ENCODE data around the gene ZNF83.
"Not testable (repeated sequence)": the region's sequence is repeated elsewhere in the genome, so short reads cannot be mapped to it uniquely, and the experiment has no call there.

The ZNF83 gene

GRCh38 chr19:52637718-52638585 is at the start of gene ZNF83:
Gene ZNF83 (minus strand): TSS chr19:52638355.
- peak; percentile 67 for DNase-seq (ENCODE audit: low spot score)

- no peak for DNase-seq (ENCODE audit: low spot score)
These were observed 49.5 kb upstream of the ZNF83 start for GRCh38 chr19:52687684-52688083.

- DNase-seq (ENCODE audit: low spot score): no peak
These were observed 47.7 kb upstream of the ZNF83 start for GRCh38 chr19:52685811-52686210.

GRCh38 chr19:52681216-52681615 is 43.1 kb upstream of the ZNF83 start:
- DNase-seq (ENCODE audit: low spot score): not testable (repeated sequence)

DNA sequence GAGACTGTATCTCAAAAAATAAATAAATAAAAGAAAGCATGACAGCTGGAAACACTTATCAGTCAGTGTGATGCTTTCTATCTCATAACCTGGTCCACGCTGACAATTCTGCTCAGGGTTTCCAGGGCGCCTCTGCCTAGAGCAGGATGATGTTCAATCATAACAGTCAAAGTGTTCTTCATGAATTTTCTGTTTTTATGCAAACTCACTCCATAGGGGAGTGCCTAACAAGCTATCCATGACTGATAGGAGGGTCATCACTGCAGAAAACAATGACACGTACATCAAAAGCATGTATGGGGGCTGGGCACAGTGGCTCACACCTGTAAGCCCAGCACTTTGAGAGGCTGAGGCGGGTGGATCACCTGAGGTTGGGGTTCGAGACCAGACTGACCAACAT is 41.4 kb upstream of the ZNF83 start:
- DNase-seq (ENCODE audit: low spot score): no peak

DNA sequence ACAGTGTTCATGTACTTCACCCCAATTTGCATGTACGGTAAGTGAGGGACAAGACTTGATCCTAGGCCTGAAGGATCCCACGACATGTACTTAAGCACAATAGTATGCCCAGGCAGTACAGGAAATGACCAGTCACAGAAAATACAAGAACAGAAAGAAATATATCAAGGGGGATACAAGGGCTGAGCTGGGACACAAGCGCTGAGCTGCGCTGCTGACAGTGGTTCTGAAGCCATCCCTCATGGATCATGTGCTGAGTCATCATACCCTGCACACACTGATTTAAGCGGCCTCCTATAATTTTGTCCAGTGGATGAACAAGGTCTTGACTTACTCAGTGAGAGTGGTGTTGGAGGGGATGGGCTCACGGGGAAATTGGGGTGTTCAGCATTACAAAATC is 37.1 kb upstream of the ZNF83 start:
- not testable (repeated sequence) for DNase-seq (ENCODE audit: low spot score)

GRCh38 chr19:52673014-52673413 is 34.9 kb upstream of the ZNF83 start:
- DNase-seq (ENCODE audit: low spot score): no peak

- no peak for DNase-seq (ENCODE audit: low spot score)
These were observed 31.9 kb upstream of the ZNF83 start for GRCh38 chr19:52670046-52670445.

DNA sequence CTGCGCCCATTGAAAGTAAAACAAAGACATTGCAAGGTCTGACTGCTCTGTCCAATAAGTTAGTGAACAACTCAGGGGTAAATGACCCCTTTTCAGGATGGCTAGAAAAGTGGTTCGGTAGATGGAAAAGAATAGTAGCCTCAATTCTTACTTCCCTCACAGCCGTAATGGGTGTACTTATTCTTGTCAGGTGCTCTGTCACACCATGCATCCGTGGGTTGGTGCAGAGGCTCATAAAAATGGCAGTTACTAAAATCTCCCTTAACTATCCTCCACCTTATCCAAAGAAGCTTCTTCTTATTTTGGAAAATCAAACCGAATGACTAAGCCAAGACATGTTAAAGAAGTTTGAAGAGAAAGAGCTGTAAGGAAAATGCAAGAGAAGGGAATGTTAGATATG is 31.4 kb upstream of the ZNF83 start:
- DNase-seq (ENCODE audit: low spot score): no peak

GRCh38 chr19:52667972-52668371 is 29.8 kb upstream of the ZNF83 start:
- no peak for DNase-seq (ENCODE audit: low spot score)

DNA sequence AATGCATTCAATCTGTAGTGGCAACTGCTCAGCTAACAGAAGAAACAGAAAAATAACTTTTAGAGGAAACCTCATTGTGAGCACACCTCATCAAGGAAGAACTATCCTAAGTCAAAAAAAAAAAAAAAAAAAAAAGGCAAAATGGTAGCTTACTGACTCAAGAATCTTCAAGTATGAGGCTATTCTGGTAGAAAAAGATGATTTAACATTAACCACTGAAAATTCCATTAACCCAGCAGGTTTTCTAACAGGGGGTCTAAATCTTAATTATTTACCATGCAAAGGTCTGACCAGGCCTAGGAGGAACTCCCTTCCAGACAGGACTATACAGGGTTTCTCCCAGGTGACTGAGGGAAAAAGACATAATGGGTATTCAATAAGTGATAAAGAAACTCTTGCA is 28.4 kb upstream of the ZNF83 start:
- no peak for DNase-seq (ENCODE audit: low spot score)

- DNase-seq (ENCODE audit: low spot score): no peak
These were observed 27.4 kb upstream of the ZNF83 start for GRCh38 chr19:52665529-52665928.

GRCh38 chr19:52665027-52665426 is 26.9 kb upstream of the ZNF83 start:
- DNase-seq (ENCODE audit: low spot score): no peak

DNA sequence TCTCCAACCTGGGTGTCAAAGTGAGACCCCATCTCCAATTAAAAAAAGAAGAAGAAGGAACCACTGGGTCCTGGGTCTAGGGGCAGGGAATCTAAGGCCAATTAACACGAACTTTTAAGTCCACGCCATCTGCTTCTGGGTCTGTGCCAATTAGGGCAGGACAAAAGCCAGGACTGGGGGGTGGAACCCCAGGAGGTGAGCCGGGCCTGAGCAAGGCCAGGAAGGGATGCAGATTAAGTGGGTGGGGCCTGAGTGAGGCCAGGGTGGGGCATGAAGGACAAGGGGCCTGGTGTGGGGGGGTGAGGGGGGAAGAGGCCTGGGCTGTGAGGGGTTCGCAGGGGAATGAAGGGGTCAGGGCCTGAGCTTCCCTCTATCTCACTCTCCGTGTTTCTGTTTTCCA is 26.3 kb upstream of the ZNF83 start:
- DNase-seq (ENCODE audit: low spot score): no peak

DNA sequence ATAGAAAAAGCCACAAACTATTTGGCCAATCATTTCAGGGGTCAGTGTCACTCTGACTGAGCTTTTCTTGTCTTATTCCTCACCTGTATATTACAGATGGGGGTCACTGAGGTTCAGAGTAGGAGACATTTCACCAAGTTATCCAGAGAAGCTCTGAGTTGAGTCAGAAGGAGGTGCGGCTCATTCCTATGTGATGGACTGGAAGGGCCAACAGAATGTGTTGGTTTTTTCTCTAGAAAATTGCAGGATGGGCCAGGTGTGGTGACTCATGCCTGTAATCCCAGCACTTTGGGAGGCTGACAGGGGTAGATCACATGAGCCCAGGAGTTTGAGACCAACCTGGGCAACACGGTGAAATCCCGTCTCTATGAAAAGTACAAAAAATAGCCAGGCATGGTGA is 24.5 kb upstream of the ZNF83 start:
- DNase-seq (ENCODE audit: low spot score): no peak

DNA sequence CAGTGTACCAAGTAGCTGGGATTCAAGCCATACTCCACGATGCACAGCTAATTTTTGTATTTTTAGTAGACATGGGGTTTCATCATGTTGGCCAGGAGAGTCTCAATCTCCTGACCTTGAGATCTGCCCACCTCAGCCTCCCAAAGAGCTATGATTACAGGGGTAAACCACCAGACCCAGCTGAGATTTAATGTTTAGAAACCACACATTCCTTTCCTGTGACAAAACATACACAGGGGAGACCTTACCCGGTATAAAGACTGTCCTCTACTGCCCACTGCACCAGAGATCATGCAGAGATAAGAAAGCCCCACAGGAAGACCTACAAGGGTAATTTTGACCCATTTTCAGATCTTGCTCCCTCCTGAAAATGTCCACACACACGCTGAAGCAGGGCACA is 22.8 kb upstream of the ZNF83 start:
- DNase-seq (ENCODE audit: low spot score): no peak

- DNase-seq (ENCODE audit: low spot score): no peak
These were observed 20.9 kb upstream of the ZNF83 start for GRCh38 chr19:52659013-52659412.

GRCh38 chr19:52658595-52658994 is 20.4 kb upstream of the ZNF83 start:
- DNase-seq (ENCODE audit: low spot score): no peak

- DNase-seq (ENCODE audit: low spot score): no peak
These were observed 15.0 kb upstream of the ZNF83 start for GRCh38 chr19:52653161-52653560.

GRCh38 chr19:52651956-52652355 is 13.8 kb upstream of the ZNF83 start:
- no peak for DNase-seq (ENCODE audit: low spot score)

DNA sequence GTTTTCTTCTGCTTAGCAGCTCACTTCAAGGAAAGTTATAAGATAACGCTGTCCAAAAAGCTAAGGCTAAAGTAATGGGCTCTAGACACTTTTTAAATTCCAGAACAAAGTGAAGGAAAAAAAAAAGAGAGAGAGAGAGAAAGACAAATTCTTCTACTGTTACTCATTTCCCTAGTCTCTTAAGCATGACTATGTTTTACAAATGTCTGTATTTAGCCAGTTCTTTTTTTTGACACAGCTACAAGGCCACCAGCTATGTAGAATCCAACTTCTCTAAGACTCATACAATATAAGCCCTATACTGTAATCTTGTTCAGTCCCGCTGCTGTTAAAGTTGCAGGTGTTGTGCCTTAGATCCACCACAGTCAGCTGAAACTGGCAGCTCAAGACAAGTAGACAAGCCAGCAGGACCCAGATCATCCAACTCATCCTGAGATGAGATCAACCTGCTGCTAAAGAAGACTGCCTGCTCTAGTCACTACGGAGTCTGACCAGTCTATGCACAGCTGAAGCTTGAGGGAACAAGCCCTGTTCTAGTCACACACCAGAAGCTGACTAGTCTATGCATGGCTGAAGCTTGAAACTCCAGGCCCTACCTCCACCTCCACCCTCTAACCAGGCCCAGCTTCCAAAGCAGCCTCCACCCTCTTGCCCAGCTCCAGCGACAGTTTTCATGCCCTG is 10.3 kb upstream of the ZNF83 start:
- no peak for DNase-seq (ENCODE audit: low spot score)

DNA sequence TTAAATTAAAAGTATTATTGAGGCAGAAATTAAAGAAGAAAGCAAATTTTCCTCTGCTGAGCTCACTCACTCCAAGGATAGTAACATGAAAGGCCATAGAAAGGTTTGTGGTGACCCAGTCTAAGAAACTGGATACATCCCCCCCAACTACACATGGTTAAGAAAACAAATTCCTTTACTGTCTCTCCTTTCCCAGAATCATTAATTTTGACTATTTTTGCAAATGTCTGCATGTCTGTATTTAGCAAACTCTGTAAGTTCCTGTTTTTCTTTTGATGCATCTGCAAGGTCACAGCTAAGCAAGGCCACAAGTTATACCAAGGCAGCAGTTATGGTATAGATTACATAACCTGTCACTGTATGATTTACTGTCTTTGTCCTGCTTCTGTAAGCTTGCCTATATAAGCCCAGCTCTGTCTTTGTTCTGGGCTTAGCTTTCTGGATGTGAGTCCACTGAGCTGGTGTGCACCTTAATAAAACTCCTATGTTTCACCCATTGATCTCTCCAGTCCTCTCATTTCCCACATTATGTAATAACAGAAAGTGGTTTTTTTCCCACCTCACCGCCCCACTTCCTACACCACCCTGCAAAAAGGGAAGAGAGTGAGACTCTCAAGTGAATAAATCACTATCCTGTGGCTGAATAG is 8.5 kb upstream of the ZNF83 start:
- DNase-seq (ENCODE audit: low spot score): no peak

GRCh38 chr19:52640916-52641315 is 2.8 kb upstream of the ZNF83 start:
- DNase-seq (ENCODE audit: low spot score): no peak

Measured in HuH-7 (cell line).